ENCODE data around the gene PTPN14.

DNA sequence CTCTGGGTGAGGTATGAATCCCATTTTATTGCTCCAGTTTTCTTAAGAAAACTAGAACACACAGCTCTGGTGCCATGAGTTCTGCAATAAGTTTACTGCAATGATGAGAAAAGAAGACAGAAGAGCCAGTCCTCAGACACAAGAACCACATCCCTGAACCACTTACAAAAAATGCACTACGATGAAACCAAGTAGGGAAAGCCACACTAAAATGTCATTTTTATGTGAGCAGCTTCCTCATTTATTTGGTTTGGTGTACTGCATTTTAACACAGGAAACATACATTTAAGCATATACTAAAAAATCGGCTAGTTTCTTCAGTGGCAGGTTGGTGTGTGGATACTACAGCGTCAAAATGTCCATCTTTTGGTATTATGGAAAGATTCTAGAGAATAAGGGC is 95.9 kb downstream of the PTPN14 start:
- TF ChIP-seq, protein P1, sequence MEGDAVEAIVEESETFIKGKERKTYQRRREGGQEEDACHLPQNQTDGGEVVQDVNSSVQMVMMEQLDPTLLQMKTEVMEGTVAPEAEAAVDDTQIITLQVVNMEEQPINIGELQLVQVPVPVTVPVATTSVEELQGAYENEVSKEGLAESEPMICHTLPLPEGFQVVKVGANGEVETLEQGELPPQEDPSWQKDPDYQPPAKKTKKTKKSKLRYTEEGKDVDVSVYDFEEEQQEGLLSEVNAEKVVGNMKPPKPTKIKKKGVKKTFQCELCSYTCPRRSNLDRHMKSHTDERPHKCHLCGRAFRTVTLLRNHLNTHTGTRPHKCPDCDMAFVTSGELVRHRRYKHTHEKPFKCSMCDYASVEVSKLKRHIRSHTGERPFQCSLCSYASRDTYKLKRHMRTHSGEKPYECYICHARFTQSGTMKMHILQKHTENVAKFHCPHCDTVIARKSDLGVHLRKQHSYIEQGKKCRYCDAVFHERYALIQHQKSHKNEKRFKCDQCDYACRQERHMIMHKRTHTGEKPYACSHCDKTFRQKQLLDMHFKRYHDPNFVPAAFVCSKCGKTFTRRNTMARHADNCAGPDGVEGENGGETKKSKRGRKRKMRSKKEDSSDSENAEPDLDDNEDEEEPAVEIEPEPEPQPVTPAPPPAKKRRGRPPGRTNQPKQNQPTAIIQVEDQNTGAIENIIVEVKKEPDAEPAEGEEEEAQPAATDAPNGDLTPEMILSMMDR (IDR thresholded peaks at IDR 0.05), result no peak
- no peak for TF ChIP-seq EP300 (IDR thresholded peaks at IDR 0.05)

All from upper lobe of left lung (tissue), 4 donors.